HuH-7 (cell line): ENCODE data around the gene POLR2F.

ENCODE experiments used
- DNase-seq: peaks from one replicate; pipeline ENCODE4 v3.0.0; 2011; ENCODE audit warnings: low spot score

POLR2F gene

GRCh38 chr22:38007330-38007902 lies 53.9 kb downstream of the POLR2F start:
- DNase-seq, result no peak

- DNase-seq, result no peak
Observed at GRCh38 chr22:38009000-38009806, 55.7 kb downstream of the POLR2F start.

- DNase-seq, result no peak
Observed at GRCh38 chr22:38012604-38013072, 59.1 kb downstream of the POLR2F start.

- no peak for DNase-seq
Observed at GRCh38 chr22:38014083-38014482, 60.6 kb downstream of the POLR2F start.

- DNase-seq, result no peak
Observed at GRCh38 chr22:38016182-38017151, 63.0 kb downstream of the POLR2F start.

GRCh38 chr22:38017272-38017920 lies 63.9 kb downstream of the POLR2F start:
- DNase-seq, result no peak

GRCh38 chr22:38017939-38018885 lies 64.7 kb downstream of the POLR2F start:
- no peak for DNase-seq
